Measurements from ENCODE around the gene RPS6KA6. TPM values are rescaled to one million over a fixed set of nuclear protein-coding genes. Genes with fewer than 3 reads are reported as not detected.

The RPS6KA6 gene
- total RNA-seq, 1 donor from 2014 or later, result 2.7 TPM

- Histone ChIP-seq H3K4me1 (no peaks in the 10 kb centered on the region), H3K27me3 (no peaks in the 10 kb centered on the region), H3K27ac (no peak overlapping the region), H3K4me3 (no peak overlapping the region), H3K36me3 (no peaks in the 10 kb centered on the region), H3K9me3 (no peaks in the 10 kb centered on the region)
- no peak for TF ChIP-seq POLR2AphosphoS5 (IDR thresholded peaks at IDR 0.05; ENCODE audit: insufficient read depth in 1 of 2, low read depth in 1 of 2)
- no peak for TF ChIP-seq CTCF (IDR thresholded peaks at IDR 0.05)
- TF ChIP-seq POLR2A (IDR thresholded peaks at IDR 0.05), result no peak
- no peak for DNase-seq (ENCODE audit: extremely low spot score in 2 of 2)
- intact Hi-C loops (cut with DNase I), result no loop called here
Measured at GRCh38 chrX:84218726-84219125, 30.7 kb upstream of the RPS6KA6 start.

GRCh38 chrX:84216881-84217280 is 28.9 kb upstream of the RPS6KA6 start:
- Histone ChIP-seq H3K4me1 (no peaks in the 10 kb centered on the region), H3K36me3 (no peaks in the 10 kb centered on the region), H3K4me3 (no peak overlapping the region), H3K27me3 (no peaks in the 10 kb centered on the region), H3K27ac (no peak overlapping the region), H3K9me3 (no peaks in the 10 kb centered on the region)
- no peak for DNase-seq (ENCODE audit: extremely low spot score in 2 of 2)
- intact Hi-C loops (cut with DNase I), result no loop called here
- no peak for TF ChIP-seq CTCF (IDR thresholded peaks at IDR 0.05)
- no peak for TF ChIP-seq POLR2A (IDR thresholded peaks at IDR 0.05)
- no peak for TF ChIP-seq POLR2AphosphoS5 (IDR thresholded peaks at IDR 0.05; ENCODE audit: insufficient read depth in 1 of 2, low read depth in 1 of 2)

GRCh38 chrX:84216406-84216805 is 28.4 kb upstream of the RPS6KA6 start:
- no peak for DNase-seq (ENCODE audit: extremely low spot score in 2 of 2)
- intact Hi-C loops (cut with DNase I), result no loop called here
- Histone ChIP-seq H3K36me3 (no peaks in the 10 kb centered on the region), H3K27ac (no peak overlapping the region), H3K4me3 (no peak overlapping the region), H3K4me1 (no peaks in the 10 kb centered on the region), H3K27me3 (no peaks in the 10 kb centered on the region), H3K9me3 (no peaks in the 10 kb centered on the region)
- TF ChIP-seq POLR2A (IDR thresholded peaks at IDR 0.05) (no peak), CTCF (IDR thresholded peaks at IDR 0.05) (no peak), POLR2AphosphoS5 (IDR thresholded peaks at IDR 0.05; ENCODE audit: insufficient read depth in 1 of 2, low read depth in 1 of 2) (no peak)

GRCh38 chrX:84205276-84205675 is 17.3 kb upstream of the RPS6KA6 start:
- Histone ChIP-seq H3K4me3 (no peak overlapping the region), H3K36me3 (no peaks in the 10 kb centered on the region), H3K27ac (no peak overlapping the region), H3K4me1 (no peaks in the 10 kb centered on the region), H3K9me3 (no peaks in the 10 kb centered on the region), H3K27me3 (no peaks in the 10 kb centered on the region)
- intact Hi-C loops (cut with DNase I), result no loop called here
- no peak for TF ChIP-seq CTCF (IDR thresholded peaks at IDR 0.05)
- TF ChIP-seq POLR2AphosphoS5 (IDR thresholded peaks at IDR 0.05; ENCODE audit: insufficient read depth in 1 of 2, low read depth in 1 of 2), result no peak
- no peak for TF ChIP-seq POLR2A (IDR thresholded peaks at IDR 0.05)
- no peak for DNase-seq (ENCODE audit: extremely low spot score in 2 of 2)

GRCh38 chrX:84199688-84200087 is 11.7 kb upstream of the RPS6KA6 start:
- no peak for TF ChIP-seq POLR2AphosphoS5 (IDR thresholded peaks at IDR 0.05; ENCODE audit: insufficient read depth in 1 of 2, low read depth in 1 of 2)
- TF ChIP-seq CTCF (IDR thresholded peaks at IDR 0.05), result no peak
- TF ChIP-seq POLR2A (IDR thresholded peaks at IDR 0.05), result no peak
- no peak for DNase-seq (ENCODE audit: extremely low spot score in 2 of 2)
- intact Hi-C loops (cut with DNase I), result no loop called here
- Histone ChIP-seq H3K36me3 (no peaks in the 10 kb centered on the region), H3K4me1 (no peaks in the 10 kb centered on the region), H3K27me3 (no peaks in the 10 kb centered on the region), H3K27ac (no peak overlapping the region), H3K4me3 (no peak overlapping the region), H3K9me3 (no peaks in the 10 kb centered on the region)
